Stimulated activated CD4-positive, alpha-beta T cell treated with anti-CD3 and anti-CD28 coated beads, Interleukin-15, amount 100 ng/mL, for 48 hours (primary cell): ENCODE data around the gene VWA5B2.
"Not testable (repeated sequence)": the region's sequence is repeated elsewhere in the genome, so short reads cannot be mapped to it uniquely, and the experiment has no call there.

ENCODE experiments used
- DNase-seq, 2 donors: peaks; one replicate each; pipeline ENCODE4 v3.0.0-alpha.2; 2020; ENCODE audit warnings: low read depth in 2 of 2

Gene VWA5B2

GRCh38 chr3:184241447-184242296 is 12.3 kb downstream of the VWA5B2 start:
- no peak for DNase-seq

GRCh38 chr3:184242297-184242685 is 12.9 kb downstream of the VWA5B2 start:
- DNase-seq: no peak

GRCh38 chr3:184248454-184249411 is 19.3 kb downstream of the VWA5B2 start, which contains the start of gene ALG3:
TSS of gene ALG3 (minus strand) at chr3:184248962. CDS start at chr3:184248940, 22 bp downstream.
- peak; percentile 76 to 83 for DNase-seq

- DNase-seq: peak; percentile 96
These were observed 20.2 kb downstream of the VWA5B2 start, which contains the start of gene EEF1AKMT4 for GRCh38 chr3:184249412-184250166. TSS of gene EEF1AKMT4 (plus strand) at chr3:184249672. CDS start at chr3:184249695, 23 bp downstream.

GRCh38 chr3:184250167-184250828 is 20.9 kb downstream of the VWA5B2 start:
- DNase-seq: peak; percentile 83 to 90

- DNase-seq: peak in 1 of 2 donors; percentile 18
These were observed 26.1 kb downstream of the VWA5B2 start for GRCh38 chr3:184255291-184256039.

- no peak for DNase-seq
These were observed 27.9 kb downstream of the VWA5B2 start for GRCh38 chr3:184257083-184257915.

GRCh38 chr3:184258926-184259325 is 29.5 kb downstream of the VWA5B2 start:
- DNase-seq: no peak

- no peak for DNase-seq
These were observed 30.1 kb downstream of the VWA5B2 start for GRCh38 chr3:184259396-184259877.

- no peak for DNase-seq
These were observed 30.7 kb downstream of the VWA5B2 start for GRCh38 chr3:184259878-184260723.

GRCh38 chr3:184260724-184261269 is 31.4 kb downstream of the VWA5B2 start:
- DNase-seq: no peak

- DNase-seq: peak in 1 of 2 donors; percentile 28
These were observed 32.0 kb downstream of the VWA5B2 start, which contains the start of gene CAMK2N2 for GRCh38 chr3:184261270-184261853. TSS of gene CAMK2N2 (minus strand) at chr3:184261553. CDS start at chr3:184261285, 268 bp downstream.

GRCh38 chr3:184261854-184262763 is 32.7 kb downstream of the VWA5B2 start:
- no peak for DNase-seq

- DNase-seq: no peak
These were observed 33.4 kb downstream of the VWA5B2 start for GRCh38 chr3:184262764-184263179.

GRCh38 chr3:184267249-184267648 is 37.9 kb downstream of the VWA5B2 start:
- DNase-seq: not testable (repeated sequence)

GRCh38 chr3:184272269-184272668 is 42.9 kb downstream of the VWA5B2 start:
- no peak for DNase-seq
